ENCODE data around the gene ZCCHC10. TPM values are rescaled to one million over a fixed set of nuclear protein-coding genes. Genes with fewer than 3 reads are reported as not detected.
A peak's percentile ranks its signal among the peaks of the same experiment; 100 is the strongest.

ZCCHC10 gene
- total RNA-seq: 10 to 100 TPM; 16.8 to 40.0 TPM

GRCh38 chr5:133025804-133026663 is at the start of gene ZCCHC10:
TSS of gene ZCCHC10 (minus strand) at chr5:133026549. CDS start at chr5:133026537, 12 bp downstream.
- Histone ChIP-seq H3K27me3 (replicated peaks; ENCODE audit: insufficient read depth) (no peaks in the 10 kb centered on the region), H3K36me3 (peaks cover 5% of the 10 kb centered on the region), H3K4me1 (ENCODE audit: control insufficient read depth in 1 of 2, low read depth in 2 of 2) (peaks cover 15 to 39% of the 10 kb centered on the region in 2 donors), H3K4me3 (peak within 1 kb of the TSS; percentile 84), H3K27ac (peak within 1 kb of the TSS; percentile 91 to 96), H3K9me3 (no peaks in the 10 kb centered on the region)
- no peak for TF ChIP-seq CTCF (IDR thresholded peaks at IDR 0.05)
- DNase-seq (ENCODE audit: low spot score): peak; percentile 85
- ATAC-seq (ENCODE audit: insufficient number of reproducible peaks, low FRiP score, low read depth): peak; percentile 80

- ATAC-seq (ENCODE audit: insufficient number of reproducible peaks, low FRiP score, low read depth) (no peak), DNase-seq (ENCODE audit: low spot score) (no peak)
- no peaks in the 10 kb centered on the region for H3K9me3 ChIP-seq
- H3K4me3 ChIP-seq: peak overlapping the region; percentile 24
- H3K36me3 ChIP-seq: peaks cover 25% of the 10 kb centered on the region
- peak overlapping the region; percentile 68 to 78 for H3K27ac ChIP-seq
- H3K4me1 ChIP-seq (ENCODE audit: control insufficient read depth in 1 of 2, low read depth in 2 of 2): peaks cover 6 to 27% of the 10 kb centered on the region in 2 donors
- H3K27me3 ChIP-seq (replicated peaks; ENCODE audit: insufficient read depth): no peaks in the 10 kb centered on the region
- TF ChIP-seq CTCF (IDR thresholded peaks at IDR 0.05): no peak
These were observed 49.5 kb upstream of the ZCCHC10 start for GRCh38 chr5:133075572-133076536.

GRCh38 chr5:133072021-133072420 is 45.7 kb upstream of the ZCCHC10 start:
- TF ChIP-seq CTCF (IDR thresholded peaks at IDR 0.05): no peak
- Histone ChIP-seq H3K27ac (no peak overlapping the region), H3K4me3 (no peak overlapping the region), H3K36me3 (peaks cover 38% of the 10 kb centered on the region), H3K9me3 (no peaks in the 10 kb centered on the region), H3K27me3 (replicated peaks; ENCODE audit: insufficient read depth) (no peaks in the 10 kb centered on the region), H3K4me1 (ENCODE audit: control insufficient read depth in 1 of 2, low read depth in 2 of 2) (peaks cover 3 to 20% of the 10 kb centered on the region in 2 donors)
- DNase-seq (ENCODE audit: low spot score) (no peak), ATAC-seq (ENCODE audit: insufficient number of reproducible peaks, low FRiP score, low read depth) (no peak)

- DNase-seq (ENCODE audit: low spot score): no peak
- H3K36me3 ChIP-seq: peaks cover 14% of the 10 kb centered on the region
These were observed 39.7 kb upstream of the ZCCHC10 start for GRCh38 chr5:133066045-133066444.

More at GRCh38 chr5:133066045-133066444, 39.7 kb upstream of the ZCCHC10 start:
- Histone ChIP-seq H3K4me3 (no peak overlapping the region), H3K9me3 (no peaks in the 10 kb centered on the region), H3K27me3 (replicated peaks; ENCODE audit: insufficient read depth) (no peaks in the 10 kb centered on the region), H3K27ac (no peak overlapping the region), H3K4me1 (ENCODE audit: control insufficient read depth in 1 of 2, low read depth in 2 of 2) (peaks cover 7 to 18% of the 10 kb centered on the region in 2 donors)
- no peak for TF ChIP-seq CTCF (IDR thresholded peaks at IDR 0.05)
- ATAC-seq (ENCODE audit: insufficient number of reproducible peaks, low FRiP score, low read depth): no peak

All from thoracic aorta (tissue), 2 donors.